A549 (cell line): ENCODE results near the gene ENTPD6. TPM values are rescaled to one million over a fixed set of nuclear protein-coding genes. Genes with fewer than 3 reads are reported as not detected.

Source experiments
- ATAC-seq, 2 experiments: fragments of 200-7000 bp in 1 of 2; fragments of >200 bp in 1 of 2; cut with Nextera tagmentation in 1 of 2; cut with Tn5 transposase in 1 of 2; 3 replicates each; pipeline versions ENCODE4 v1.8.0 to v1.9.1; 2018 to 2020; ENCODE audit warnings: mild to moderate bottlenecking in 1 of 2, moderate library complexity in 1 of 2
- CTCF ChIA-PET: fragments of 300-600 bp; sonication (Branson Sonifier 250); formaldehyde crosslinking; extraction: SDS; loops from one replicate; lab custom pipeline; 2021; ENCODE audit warnings: antibody characterized with exemption, inconsistent platforms; lab: Yijun Ruan, JAX
- POLR2A ChIA-PET: fragments of 350-600 bp; formaldehyde crosslinking; extraction: SDS; loops from one replicate; lab custom pipeline; 2021; ENCODE audit warnings: antibody characterized with exemption, inconsistent platforms; lab: Yijun Ruan, JAX
- DNase-seq, 2 experiments: peaks; one replicate each; pipeline versions ENCODE4 v3.0.0 to v3.0.0-alpha.2; 2011 to 2016; ENCODE audit warnings: low read depth in 1 of 2, low spot score in 1 of 2
- FAIRE-seq: peaks from 2 replicates; lab custom pipeline; 2011; peaks lifted over from hg19 to GRCh38; lab: Jason Lieb, UNC
- H3K27ac ChIP-seq, 2 experiments: fragments of >200 bp; sonication (Bioruptor Twin); formaldehyde crosslinking; 3 replicates each; pipeline ENCODE4 v1.5.1; 2016 to 2017
- H3K4me1 ChIP-seq: fragments of >200 bp; sonication (Bioruptor Twin); formaldehyde crosslinking; 3 replicates; pipeline ENCODE4 v1.6.1; 2016
- H3K4me2 ChIP-seq: fragments of >200 bp; sonication (Bioruptor Twin); formaldehyde crosslinking; 3 replicates; pipeline ENCODE4 v1.6.1; 2016
- H3K4me3 ChIP-seq: fragments of >200 bp; sonication (Bioruptor Twin); formaldehyde crosslinking; 3 replicates; pipeline ENCODE4 v1.5.1; 2016
- H3K9me3 ChIP-seq: fragments of >200 bp; sonication (Bioruptor Twin); formaldehyde crosslinking; 3 replicates; pipeline ENCODE4 v1.6.1; 2016
- ATOH8 ChIP-seq: fragments of 250-450 bp; sonication (Bioruptor Pico); IDR thresholded peaks from 2 replicates; pipeline ENCODE4 v1.5.0; 2020; ENCODE audit warnings: low read depth, mild to moderate bottlenecking, moderate library complexity
- BCL3 ChIP-seq: fragments of >200 bp; sonication (Bioruptor Twin); formaldehyde crosslinking; IDR thresholded peaks from 3 replicates; pipeline ENCODE4 v1.6.1; 2016
- CBX2 ChIP-seq: fragments of 200-600 bp; sonication (generic); IDR thresholded peaks from 2 replicates; pipeline ENCODE4 v1.6.1; 2016; ENCODE audit warnings: low read depth, mild to moderate bottlenecking, borderline replicate concordance
- CHD2 ChIP-seq: fragments of 150-350 bp; IDR thresholded peaks from 2 replicates; pipeline ENCODE4 v1.6.1; 2014; ENCODE audit warnings: low read length; ENCODE audit not compliant: partially characterized antibody
- CHD4 ChIP-seq: fragments of 200-600 bp; sonication (generic); IDR thresholded peaks from 2 replicates; pipeline ENCODE4 v1.6.1; 2016; ENCODE audit warnings: antibody characterized with exemption, mild to moderate bottlenecking, borderline replicate concordance
- ELK1 ChIP-seq: fragments of 150-350 bp; IDR thresholded peaks from 2 replicates; pipeline ENCODE4 v1.6.1; 2014; ENCODE audit warnings: low read depth, mild to moderate bottlenecking, low read length
- HES2 ChIP-seq: fragments of >200 bp; sonication (Bioruptor Twin); formaldehyde crosslinking; IDR thresholded peaks from 2 replicates; pipeline ENCODE4 v1.6.1; 2016
- HEYL ChIP-seq: fragments of 250-450 bp; sonication (Bioruptor Pico); IDR thresholded peaks from 2 replicates; pipeline ENCODE4 v1.8.0; 2021; ENCODE audit warnings: mild to moderate bottlenecking, moderate library complexity
- HOXA7 ChIP-seq: fragments of 250-450 bp; sonication (Bioruptor Pico); IDR thresholded peaks from 2 replicates; pipeline ENCODE4 v1.5.0; 2020; ENCODE audit warnings: mild to moderate bottlenecking, moderate library complexity
- HOXB13 ChIP-seq: fragments of 250-450 bp; sonication (Bioruptor Pico); IDR thresholded peaks from 2 replicates; pipeline ENCODE4 v1.5.0; 2020; ENCODE audit warnings: low read depth, mild to moderate bottlenecking, moderate library complexity
- KDM1A ChIP-seq: fragments of 200-600 bp; sonication (generic); IDR thresholded peaks from 2 replicates; pipeline ENCODE4 v1.6.1; 2016; ENCODE audit warnings: low read depth, mild to moderate bottlenecking
- MAFK ChIP-seq: fragments of 450-650 bp; IDR thresholded peaks from 2 replicates; pipeline ENCODE4 v1.6.1; 2014; ENCODE audit not compliant: partially characterized antibody
- MAZ ChIP-seq: fragments of 150-350 bp; IDR thresholded peaks from 2 replicates; pipeline ENCODE4 v1.6.1; 2014; ENCODE audit warnings: antibody characterized with exemption, low read depth, low read length, borderline replicate concordance
- MYC ChIP-seq: IDR thresholded peaks from 2 replicates; pipeline ENCODE4 v1.6.1; 2012; ENCODE audit warnings: mild to moderate bottlenecking, inconsistent platforms, low read length, improper control_type of control experiment, borderline replicate concordance
- NFE2L2 ChIP-seq: fragments of 150-350 bp; conservative IDR thresholded peaks from 2 replicates; pipeline ENCODE4 v1.6.1; 2014; ENCODE audit warnings: low read length
- POLR2A ChIP-seq: IDR thresholded peaks from 2 replicates; pipeline ENCODE4 v1.6.1; 2012; ENCODE audit warnings: mild to moderate bottlenecking, low read length
- RAD21 ChIP-seq, 2 experiments: fragments of >200 bp in 1 of 2; sonication (Bioruptor Twin) in 1 of 2; formaldehyde crosslinking in 1 of 2; IDR thresholded peaks in 1 of 2; conservative IDR thresholded peaks in 1 of 2; 2 replicates in 1 of 2; 3 replicates in 1 of 2; pipeline ENCODE4 v1.6.1; 2012 to 2018; ENCODE audit warnings: inconsistent platforms in 1 of 2
- RNF2 ChIP-seq: fragments of 200-600 bp; sonication (generic); IDR thresholded peaks from 2 replicates; pipeline ENCODE4 v1.6.1; 2016; ENCODE audit warnings: low read depth, mild to moderate bottlenecking, antibody characterized with exemption, moderate library complexity, borderline replicate concordance
- SMC3 ChIP-seq: fragments of >200 bp; sonication (Bioruptor Twin); formaldehyde crosslinking; IDR thresholded peaks from 3 replicates; pipeline ENCODE4 v1.6.1; 2018; ENCODE audit warnings: inconsistent platforms
- WGBS: methylation state at CpG from one replicate; pipeline ENCODE4 v1.1.6; 2017; ENCODE audit errors: missing lambda C conversion rate; 5-methylcytosine and 5-hydroxymethylcytosine counted together
- polyA plus RNA-seq, 4 experiments: library from polyadenylated mRNA; depleted of rRNA in 3 of 4; stranded (reverse); fragments of >200 nt; fragmentation: RNase III in 1 of 4; extraction: RNeasy Plus Mini Kit Qiagen cat#74134 plus additional on column Dnase treatment in 1 of 4; gene quantifications; 2 replicates in 3 of 4; 3 replicates in 1 of 4; pipeline ENCODE4 v1.2.3, GENCODE V29; 2011 to 2017

The ENTPD6 gene
- polyA plus RNA-seq, 2 of the 4 experiments (the other 2 are of a cell fraction), result 85.7 to 87.0 TPM

- H3K4me3 ChIP-seq, result no peak overlapping the region
- TF ChIP-seq HOXB13 (CRISPR knock-in tag) (no peak), MAFK (no peak), CHD2 (no peak), CHD4 (no peak), ELK1 (no peak), KDM1A (no peak), MAZ (no peak)
- DNase-seq (no peak), ATAC-seq (no peak), FAIRE-seq (no peak)
- H3K4me2 ChIP-seq, result no peak overlapping the region
- POLR2A ChIA-PET, result interaction anchor here (5.4 kb wide), 1 partner anchor 26 kb away, joined by 67 read pairs; the partner anchor contains the start of gene PYGB
- CTCF ChIA-PET, result interaction anchor here (0.7 to 18.2 kb wide), 12 partner anchors 9 to 226 kb away, joined by 3 to 300 read pairs (median 8); partner anchors contain the start of genes ENTPD6 and PYGB
- 93% methylated on average over 15 of the region's 15 CpGs for WGBS
- H3K9me3 ChIP-seq, result no peaks in the 10 kb centered on the region
- H3K4me1 ChIP-seq, result peaks cover 45% of the 10 kb centered on the region
- peak overlapping the region; percentile 49 to 88 for H3K27ac ChIP-seq
These were observed 25.5 kb downstream of the ENTPD6 start for GRCh38 chr20:25220810-25221591.

- ChIA-PET CTCF (interaction anchor here (0.5 to 18.2 kb wide), 17 partner anchors 9 to 1573 kb away, joined by 3 to 300 read pairs (median 7); partner anchors contain the start of gene PYGB), POLR2A (interaction anchor here (1.2 to 5.4 kb wide), 2 partner anchors 18 to 25 kb away, joined by 3 to 67 read pairs; partner anchors contain the start of gene PYGB)
- ATAC-seq (no peak), DNase-seq (no peak), FAIRE-seq (no peak)
- Histone ChIP-seq H3K4me2 (no peak overlapping the region; the same call in 2 of the 3 replicates), H3K4me1 (peaks cover 54% of the 10 kb centered on the region), H3K4me3 (no peak overlapping the region), H3K27ac (peak overlapping the region; percentile 79 to 88), H3K9me3 (no peaks in the 10 kb centered on the region)
- TF ChIP-seq RNF2 (no peak), RAD21 (conservative IDR thresholded peaks at IDR 0.05 in 1 of 2, IDR thresholded peaks at IDR 0.05 in 1 of 2) (no peak), HEYL (CRISPR knock-in tag) (no peak), CBX2 (no peak), ATOH8 (CRISPR knock-in tag) (no peak), BCL3 (no peak), SMC3 (no peak), NFE2L2 (no peak), HOXA7 (CRISPR knock-in tag) (no peak), HES2 (no peak), MYC (no peak), POLR2A (no peak)
- 90% methylated on average over 29 of the region's 29 CpGs for WGBS
These were observed 26.3 kb downstream of the ENTPD6 start for GRCh38 chr20:25221592-25222460.
